GM10248 (cell line): ENCODE measurements around the gene MAT2A.

Experiments used
- CTCF ChIA-PET: fragments of 300-600 bp; sonication (Branson Sonifier 250); formaldehyde crosslinking; extraction: SDS; loops from one replicate; lab custom pipeline; 2021; ENCODE audit warnings: antibody characterized with exemption; lab: Yijun Ruan, JAX
- POLR2A ChIA-PET: fragments of 350-650 bp; sonication (Branson Sonifier 250); formaldehyde crosslinking; extraction: SDS; loops from one replicate; lab custom pipeline; 2020; ENCODE audit warnings: antibody characterized with exemption; lab: Yijun Ruan, JAX
- DNase-seq: peaks from one replicate; pipeline ENCODE4 v3.0.0; 2012; ENCODE audit errors: extremely low spot score
- TF ChIP-seq, protein P1 (sequence below): IDR thresholded peaks from 2 replicates; pipeline ENCODE4 v1.5.1; 2012; ENCODE audit warnings: mild to moderate bottlenecking, low read depth; ENCODE audit errors: extremely low read depth, missing control alignments, control extremely low read depth

Gene MAT2A

GRCh38 chr2:85580206-85580605 lies 41.2 kb downstream of the MAT2A start:
- ChIA-PET CTCF (interaction anchor here (1.2 kb wide), 1 partner anchor 8 kb away, joined by 5 read pairs; no protein-coding TSS in a partner anchor), POLR2A (interaction anchor here (1.3 kb wide), 1 partner anchor 41 kb away, joined by 8 read pairs; the partner anchor contains the start of gene MAT2A)
- TF ChIP-seq, protein P1, sequence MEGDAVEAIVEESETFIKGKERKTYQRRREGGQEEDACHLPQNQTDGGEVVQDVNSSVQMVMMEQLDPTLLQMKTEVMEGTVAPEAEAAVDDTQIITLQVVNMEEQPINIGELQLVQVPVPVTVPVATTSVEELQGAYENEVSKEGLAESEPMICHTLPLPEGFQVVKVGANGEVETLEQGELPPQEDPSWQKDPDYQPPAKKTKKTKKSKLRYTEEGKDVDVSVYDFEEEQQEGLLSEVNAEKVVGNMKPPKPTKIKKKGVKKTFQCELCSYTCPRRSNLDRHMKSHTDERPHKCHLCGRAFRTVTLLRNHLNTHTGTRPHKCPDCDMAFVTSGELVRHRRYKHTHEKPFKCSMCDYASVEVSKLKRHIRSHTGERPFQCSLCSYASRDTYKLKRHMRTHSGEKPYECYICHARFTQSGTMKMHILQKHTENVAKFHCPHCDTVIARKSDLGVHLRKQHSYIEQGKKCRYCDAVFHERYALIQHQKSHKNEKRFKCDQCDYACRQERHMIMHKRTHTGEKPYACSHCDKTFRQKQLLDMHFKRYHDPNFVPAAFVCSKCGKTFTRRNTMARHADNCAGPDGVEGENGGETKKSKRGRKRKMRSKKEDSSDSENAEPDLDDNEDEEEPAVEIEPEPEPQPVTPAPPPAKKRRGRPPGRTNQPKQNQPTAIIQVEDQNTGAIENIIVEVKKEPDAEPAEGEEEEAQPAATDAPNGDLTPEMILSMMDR = no peak

DNA sequence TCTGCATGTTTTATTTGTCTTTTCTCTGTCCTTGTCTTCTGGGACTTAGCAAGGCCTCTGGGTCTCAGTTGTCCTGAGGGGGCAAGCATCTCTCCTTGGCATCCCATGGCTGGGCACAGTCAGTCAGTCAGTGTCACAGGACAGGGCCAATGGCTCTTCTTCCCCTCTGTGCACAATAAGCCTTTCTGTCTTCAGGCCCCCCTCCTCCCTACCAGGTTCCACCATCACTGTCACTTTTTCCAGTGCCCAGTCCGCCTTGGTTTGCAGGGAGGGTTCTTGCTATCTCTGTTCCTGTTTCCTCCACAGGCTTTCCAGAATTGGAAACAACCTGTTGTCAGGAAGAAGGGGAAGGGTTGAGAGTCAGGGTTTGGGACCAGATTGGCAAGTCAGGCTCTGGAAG lies 43.5 kb downstream of the MAT2A start:
- TF ChIP-seq, protein P1 = no peak
- ChIA-PET CTCF (interaction anchor here (2.7 kb wide), 1 partner anchor 11 kb away, joined by 7 read pairs; no protein-coding TSS in a partner anchor), POLR2A (no interaction called here)
- DNase-seq = no peak

More at GRCh38 chr2:85580206-85580605, 41.2 kb downstream of the MAT2A start:
- no peak for DNase-seq

- TF ChIP-seq, protein P1 = no peak
- POLR2A ChIA-PET = interaction anchor here (0.6 kb wide), 1 partner anchor 45 kb away, joined by 3 read pairs; the partner anchor contains the start of gene MAT2A
- CTCF ChIA-PET = interaction anchor here (1.2 to 2.7 kb wide), 2 partner anchors 10 to 22 kb away, joined by 3 to 7 read pairs; no protein-coding TSS in a partner anchor
- DNase-seq = no peak
These were observed 44.8 kb downstream of the MAT2A start for GRCh38 chr2:85583667-85584353.

- ChIA-PET POLR2A (interaction anchor here (0.6 kb wide), 1 partner anchor 46 kb away, joined by 3 read pairs; the partner anchor contains the start of gene MAT2A), CTCF (interaction anchor here (1.2 to 2.7 kb wide), 3 partner anchors 9 to 21 kb away, joined by 3 to 7 read pairs (median 3); partner anchors contain the start of gene TMEM150A)
- TF ChIP-seq, protein P1 = no peak
- DNase-seq = peak; percentile 85
These were observed 45.4 kb downstream of the MAT2A start, which contains the start of gene VAMP5 for GRCh38 chr2:85584354-85584856. TSS of gene VAMP5 (plus strand) at chr2:85584431. CDS start at chr2:85584491, 60 bp downstream.

- TF ChIP-seq, protein P1 = no peak
- ChIA-PET CTCF (interaction anchor here (0.8 to 2.7 kb wide), 5 partner anchors 9 to 20 kb away, joined by 3 to 7 read pairs (median 3); partner anchors contain the start of genes RNF181 and TMEM150A), POLR2A (no interaction called here)
- peak; percentile 43 for DNase-seq
These were observed 46.2 kb downstream of the MAT2A start for GRCh38 chr2:85584857-85585780.
